ENCODE measurements around the gene TMEM95.

DNA sequence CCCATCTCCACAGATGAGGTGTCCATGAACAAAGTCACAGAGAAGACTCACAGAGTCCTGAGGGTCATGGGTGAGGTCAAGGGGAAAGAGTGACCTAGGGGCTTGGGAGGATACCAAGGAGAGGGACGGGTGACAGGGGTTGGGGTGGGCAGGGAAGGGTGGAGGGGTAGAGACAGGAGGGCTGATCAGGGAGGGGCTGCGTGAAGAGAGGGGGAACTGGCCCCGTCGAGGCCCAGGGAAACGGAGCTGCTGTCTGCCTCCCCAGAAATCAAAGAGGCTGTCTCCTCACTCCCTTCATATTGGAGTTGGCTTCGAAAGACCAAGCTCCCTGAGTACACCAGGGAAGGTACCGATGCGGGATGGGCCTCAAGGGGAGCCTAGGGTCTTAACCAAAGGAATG is 617 bp downstream of the TMEM95 start:
- TF ChIP-seq, protein P1, sequence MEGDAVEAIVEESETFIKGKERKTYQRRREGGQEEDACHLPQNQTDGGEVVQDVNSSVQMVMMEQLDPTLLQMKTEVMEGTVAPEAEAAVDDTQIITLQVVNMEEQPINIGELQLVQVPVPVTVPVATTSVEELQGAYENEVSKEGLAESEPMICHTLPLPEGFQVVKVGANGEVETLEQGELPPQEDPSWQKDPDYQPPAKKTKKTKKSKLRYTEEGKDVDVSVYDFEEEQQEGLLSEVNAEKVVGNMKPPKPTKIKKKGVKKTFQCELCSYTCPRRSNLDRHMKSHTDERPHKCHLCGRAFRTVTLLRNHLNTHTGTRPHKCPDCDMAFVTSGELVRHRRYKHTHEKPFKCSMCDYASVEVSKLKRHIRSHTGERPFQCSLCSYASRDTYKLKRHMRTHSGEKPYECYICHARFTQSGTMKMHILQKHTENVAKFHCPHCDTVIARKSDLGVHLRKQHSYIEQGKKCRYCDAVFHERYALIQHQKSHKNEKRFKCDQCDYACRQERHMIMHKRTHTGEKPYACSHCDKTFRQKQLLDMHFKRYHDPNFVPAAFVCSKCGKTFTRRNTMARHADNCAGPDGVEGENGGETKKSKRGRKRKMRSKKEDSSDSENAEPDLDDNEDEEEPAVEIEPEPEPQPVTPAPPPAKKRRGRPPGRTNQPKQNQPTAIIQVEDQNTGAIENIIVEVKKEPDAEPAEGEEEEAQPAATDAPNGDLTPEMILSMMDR (IDR thresholded peaks at IDR 0.05): no peak
- no peak for TF ChIP-seq POLR2AphosphoS5 (IDR thresholded peaks at IDR 0.05)
- TF ChIP-seq POLR2A (IDR thresholded peaks at IDR 0.05): no peak
